Thyroid gland (tissue), 4 donors: ENCODE measurements around the gene KLHL28.

Source experiments
- POLR2A ChIP-seq, 2 donors: fragments of 450-650 bp; IDR thresholded peaks; one replicate each; pipeline ENCODE4 v1.6.1; 2017; ENCODE audit warnings: antibody characterized with exemption in 2 of 2, mild to moderate bottlenecking in 2 of 2, moderate library complexity in 1 of 2
- TF ChIP-seq, protein P1 (sequence below), 6 experiments: fragments of 200-600 bp in 3 of 6; fragments of 450-650 bp in 3 of 6; sonication (generic) in 3 of 6; IDR thresholded peaks; one replicate each; pipeline ENCODE4 v1.5.1; 2016 to 2019; ENCODE audit warnings: antibody characterized with exemption in 6 of 6, mild to moderate bottlenecking in 2 of 6, inconsistent platforms in 1 of 6, moderate library complexity in 1 of 6

GRCh38 chr14:44979273-44979672 lies 17.5 kb upstream of the KLHL28 start:
- TF ChIP-seq, protein P1, sequence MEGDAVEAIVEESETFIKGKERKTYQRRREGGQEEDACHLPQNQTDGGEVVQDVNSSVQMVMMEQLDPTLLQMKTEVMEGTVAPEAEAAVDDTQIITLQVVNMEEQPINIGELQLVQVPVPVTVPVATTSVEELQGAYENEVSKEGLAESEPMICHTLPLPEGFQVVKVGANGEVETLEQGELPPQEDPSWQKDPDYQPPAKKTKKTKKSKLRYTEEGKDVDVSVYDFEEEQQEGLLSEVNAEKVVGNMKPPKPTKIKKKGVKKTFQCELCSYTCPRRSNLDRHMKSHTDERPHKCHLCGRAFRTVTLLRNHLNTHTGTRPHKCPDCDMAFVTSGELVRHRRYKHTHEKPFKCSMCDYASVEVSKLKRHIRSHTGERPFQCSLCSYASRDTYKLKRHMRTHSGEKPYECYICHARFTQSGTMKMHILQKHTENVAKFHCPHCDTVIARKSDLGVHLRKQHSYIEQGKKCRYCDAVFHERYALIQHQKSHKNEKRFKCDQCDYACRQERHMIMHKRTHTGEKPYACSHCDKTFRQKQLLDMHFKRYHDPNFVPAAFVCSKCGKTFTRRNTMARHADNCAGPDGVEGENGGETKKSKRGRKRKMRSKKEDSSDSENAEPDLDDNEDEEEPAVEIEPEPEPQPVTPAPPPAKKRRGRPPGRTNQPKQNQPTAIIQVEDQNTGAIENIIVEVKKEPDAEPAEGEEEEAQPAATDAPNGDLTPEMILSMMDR (IDR thresholded peaks at IDR 0.05): no peak
- TF ChIP-seq POLR2A (IDR thresholded peaks at IDR 0.05): no peak
